Activated effector memory CD4-positive, alpha-beta T cell treated with anti-CD3 and anti-CD28 coated beads, Interleukin-2, amount 50 U/mL, for 16 hours (primary cell): ENCODE measurements around the gene TRIM47.

Experiments used
- DNase-seq: peaks from one replicate; pipeline ENCODE4 v3.0.0-alpha.2; 2020

The TRIM47 gene, protein sequence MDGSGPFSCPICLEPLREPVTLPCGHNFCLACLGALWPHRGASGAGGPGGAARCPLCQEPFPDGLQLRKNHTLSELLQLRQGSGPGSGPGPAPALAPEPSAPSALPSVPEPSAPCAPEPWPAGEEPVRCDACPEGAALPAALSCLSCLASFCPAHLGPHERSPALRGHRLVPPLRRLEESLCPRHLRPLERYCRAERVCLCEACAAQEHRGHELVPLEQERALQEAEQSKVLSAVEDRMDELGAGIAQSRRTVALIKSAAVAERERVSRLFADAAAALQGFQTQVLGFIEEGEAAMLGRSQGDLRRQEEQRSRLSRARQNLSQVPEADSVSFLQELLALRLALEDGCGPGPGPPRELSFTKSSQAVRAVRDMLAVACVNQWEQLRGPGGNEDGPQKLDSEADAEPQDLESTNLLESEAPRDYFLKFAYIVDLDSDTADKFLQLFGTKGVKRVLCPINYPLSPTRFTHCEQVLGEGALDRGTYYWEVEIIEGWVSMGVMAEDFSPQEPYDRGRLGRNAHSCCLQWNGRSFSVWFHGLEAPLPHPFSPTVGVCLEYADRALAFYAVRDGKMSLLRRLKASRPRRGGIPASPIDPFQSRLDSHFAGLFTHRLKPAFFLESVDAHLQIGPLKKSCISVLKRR

DNA sequence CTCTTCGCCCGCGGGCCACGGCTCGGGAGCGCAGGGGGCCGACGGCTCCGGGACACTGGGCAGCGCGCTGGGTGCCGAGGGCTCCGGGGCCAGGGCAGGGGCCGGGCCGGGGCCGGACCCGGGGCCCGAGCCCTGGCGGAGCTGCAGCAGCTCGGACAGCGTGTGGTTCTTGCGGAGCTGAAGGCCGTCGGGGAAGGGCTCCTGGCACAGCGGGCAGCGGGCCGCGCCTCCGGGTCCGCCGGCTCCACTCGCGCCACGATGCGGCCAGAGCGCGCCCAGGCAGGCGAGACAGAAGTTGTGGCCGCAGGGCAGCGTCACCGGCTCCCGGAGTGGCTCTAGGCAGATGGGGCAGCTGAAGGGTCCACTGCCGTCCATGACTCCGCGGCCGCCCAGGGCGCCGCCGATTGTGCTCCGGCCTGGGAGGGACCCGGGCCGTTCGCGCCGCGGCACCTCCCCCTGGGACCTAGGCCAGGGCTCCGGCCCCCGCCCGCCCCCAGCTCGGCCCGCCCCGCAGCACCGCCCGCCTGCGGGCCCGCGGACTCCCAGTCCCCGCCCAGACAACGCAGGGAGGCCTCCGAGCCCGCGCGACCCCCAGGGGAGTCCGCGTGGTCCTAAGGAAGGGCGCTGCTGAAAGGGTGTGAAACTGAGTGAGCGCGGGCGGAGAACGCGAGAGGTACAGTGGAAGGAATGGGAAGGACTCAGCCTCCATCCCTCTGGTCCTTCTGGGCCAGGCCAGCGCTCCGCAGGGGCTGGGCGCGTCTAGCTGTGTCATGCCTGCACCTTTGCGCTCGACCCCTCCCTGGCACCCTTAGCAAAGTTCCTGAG is at the start of gene TRIM47:
TRIM47 (minus strand) TSS at position 408 of the 825 bp plus-strand sequence; CDS start at position 375, 33 bp downstream.
- no peak for DNase-seq

DNA sequence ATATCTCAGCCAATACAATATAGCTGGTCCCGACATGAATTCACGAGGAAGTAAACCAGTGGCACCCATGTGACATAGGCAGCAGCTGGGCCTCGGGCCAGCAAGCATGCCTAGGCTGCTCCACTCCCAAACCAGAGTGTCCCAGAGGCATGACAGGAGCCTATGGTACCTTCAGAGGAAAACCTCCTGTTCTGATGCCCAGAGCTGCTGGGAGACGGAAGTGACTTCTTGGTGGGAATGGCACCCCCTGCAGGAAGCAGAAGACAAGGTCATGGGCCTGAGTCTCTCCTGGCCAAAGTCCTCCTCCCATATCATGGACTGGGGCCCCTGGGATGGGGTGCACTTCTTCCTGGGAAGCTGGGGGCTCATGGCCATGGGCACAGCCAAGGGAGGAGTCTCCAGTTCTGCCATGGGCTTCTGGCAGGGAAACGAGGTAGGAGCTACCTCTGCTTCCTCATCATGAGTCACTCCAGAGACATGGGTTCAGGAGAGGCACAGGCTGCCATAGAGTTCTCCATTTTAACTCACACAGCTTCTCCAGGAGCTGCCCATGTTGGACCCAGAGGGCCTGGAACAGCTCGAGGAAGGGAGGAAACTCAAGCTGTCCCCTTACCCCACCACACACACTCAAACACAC is 49.0 kb upstream of the TRIM47 start:
- no peak for DNase-seq

DNA sequence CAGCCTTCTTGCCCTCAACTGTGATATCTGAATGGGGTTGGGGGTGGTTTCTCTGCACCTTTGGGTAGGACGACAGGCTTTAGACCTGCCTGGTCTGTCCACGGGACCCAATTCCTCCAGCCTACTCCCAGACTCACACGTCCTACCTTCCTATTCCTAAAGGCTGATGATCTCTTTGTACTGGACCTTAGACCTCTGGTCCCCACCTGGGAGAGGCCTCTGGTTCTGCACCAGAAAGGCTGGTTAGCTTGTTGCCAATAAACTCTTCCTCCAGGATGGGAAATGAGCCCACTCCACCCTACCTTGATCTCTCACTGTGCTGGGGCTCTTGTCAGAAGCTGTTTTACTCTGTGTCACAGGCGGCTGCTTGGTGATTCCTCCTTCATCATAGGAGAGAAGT is 48.1 kb upstream of the TRIM47 start:
- no peak for DNase-seq

DNA sequence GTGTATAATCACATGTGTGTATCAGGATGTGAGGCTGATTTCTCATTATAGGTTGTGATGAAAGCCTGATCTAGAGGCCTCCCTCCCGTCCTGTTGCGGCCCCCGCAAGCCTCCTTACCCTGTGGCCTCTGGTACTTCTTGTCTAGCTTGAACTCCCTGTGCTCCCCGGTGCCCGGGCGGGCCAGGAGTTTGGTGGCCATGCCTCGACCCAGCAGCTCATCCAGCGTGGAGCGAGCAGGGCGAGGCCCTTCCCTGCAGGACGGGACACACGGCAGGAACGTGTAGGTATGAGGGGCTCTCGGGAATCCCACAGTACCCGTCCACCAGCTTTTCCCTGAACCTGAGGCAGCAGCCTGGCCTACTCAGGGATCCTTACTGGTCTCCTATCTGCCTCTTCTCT is 47.5 kb upstream of the TRIM47 start:
- no peak for DNase-seq

DNA sequence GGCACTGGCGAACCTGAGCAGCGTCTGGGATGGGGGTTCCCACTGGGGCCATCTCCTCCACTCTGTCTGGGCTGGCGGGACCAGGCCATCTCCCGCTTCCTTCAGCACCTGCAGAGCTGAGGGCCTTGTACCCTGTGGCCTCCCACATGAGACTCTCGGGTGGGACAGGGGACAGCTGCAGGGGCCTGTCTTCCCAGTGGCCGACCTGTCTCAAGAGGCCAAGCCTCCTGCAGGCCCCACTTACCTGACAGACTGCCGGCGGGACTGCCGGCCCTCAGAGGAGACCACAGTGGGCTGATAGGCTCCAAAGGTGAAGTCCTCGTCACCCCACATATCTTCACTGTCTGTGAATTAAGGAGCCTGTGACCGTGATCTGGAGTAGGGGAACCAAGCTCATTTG is 46.7 kb upstream of the TRIM47 start:
- no peak for DNase-seq

DNA sequence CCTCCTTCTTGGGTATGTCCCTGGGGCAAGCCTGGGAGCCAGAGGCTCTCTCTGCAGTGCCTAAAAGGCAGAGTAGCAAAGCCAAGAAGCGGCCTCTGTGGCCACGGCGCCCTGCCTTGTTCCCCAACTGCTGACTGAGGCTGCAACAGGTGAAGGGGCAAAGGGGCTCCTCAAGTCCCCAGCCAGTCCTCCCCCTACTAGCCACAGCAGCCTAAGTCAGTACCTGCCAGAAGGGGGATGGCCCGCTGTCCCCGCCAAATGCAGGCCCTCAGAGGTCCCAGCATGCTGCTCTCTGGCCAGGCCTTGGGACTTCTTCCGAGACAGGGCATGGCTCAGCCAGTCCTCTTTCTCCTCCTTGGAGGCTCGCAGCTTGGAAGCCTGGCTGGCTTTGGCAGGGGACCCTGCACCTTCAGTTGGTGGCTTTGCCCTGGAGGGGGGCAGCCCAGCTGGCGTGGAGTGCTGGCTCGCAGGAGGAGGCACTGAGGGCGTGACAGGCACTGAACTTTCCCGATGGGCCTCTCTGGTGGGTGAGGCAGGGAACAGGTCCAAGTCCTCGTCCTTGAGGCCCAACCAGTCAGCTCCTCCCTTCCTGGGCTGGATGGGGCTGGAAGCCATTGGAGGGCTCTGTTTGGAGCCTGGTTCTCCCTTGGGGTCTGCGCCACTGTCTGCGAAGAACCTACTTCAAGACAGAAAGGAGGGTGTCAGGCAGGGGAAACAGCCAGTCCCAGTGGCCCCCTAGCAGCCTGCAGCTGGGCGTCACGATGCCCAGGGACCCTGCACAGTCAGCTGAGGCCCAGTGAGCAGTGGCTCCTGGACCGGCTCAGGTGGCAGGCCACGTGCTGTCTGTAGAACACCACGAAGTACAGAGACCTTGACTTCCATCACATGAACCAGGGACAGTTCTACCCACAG is 44.8 kb upstream of the TRIM47 start:
- DNase-seq, result no peak

DNA sequence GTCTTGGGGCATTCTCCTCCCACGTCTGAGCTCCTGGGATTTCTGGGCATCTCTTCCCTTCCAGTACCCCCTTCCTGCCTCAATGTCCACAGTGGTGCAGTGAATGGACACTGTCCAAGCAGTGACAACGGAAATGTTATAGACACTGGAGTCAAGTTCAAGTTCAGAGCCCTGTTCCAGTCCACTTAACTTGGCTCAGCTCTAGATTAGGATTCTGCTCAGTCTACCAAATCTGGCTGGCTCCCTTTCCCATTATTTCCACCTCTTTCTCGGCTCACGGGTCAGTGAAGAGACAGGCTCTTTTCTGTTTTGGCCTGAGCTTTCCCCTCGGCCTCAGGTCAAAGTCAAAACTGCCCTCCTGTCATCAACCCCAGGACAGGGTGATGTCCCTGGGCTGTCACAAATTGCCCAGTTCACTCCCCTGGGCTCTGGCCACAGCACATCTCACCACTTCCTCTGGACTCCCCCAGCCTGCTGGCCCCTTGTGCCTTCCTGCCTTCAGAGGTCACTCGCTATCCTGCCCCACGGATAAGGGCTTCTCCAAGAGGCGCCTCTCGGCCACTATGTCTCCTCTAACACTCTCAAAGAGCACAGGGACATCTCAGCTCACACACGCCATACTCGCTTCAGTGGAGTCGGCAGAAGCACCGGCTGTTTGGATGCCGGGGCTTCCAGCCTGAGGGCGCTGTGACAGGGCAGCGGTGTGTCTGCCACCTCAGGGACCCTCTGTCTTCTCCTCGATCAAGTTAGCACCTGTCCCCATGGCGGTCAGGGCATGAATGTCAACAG is 44.0 kb upstream of the TRIM47 start:
- no peak for DNase-seq

DNA sequence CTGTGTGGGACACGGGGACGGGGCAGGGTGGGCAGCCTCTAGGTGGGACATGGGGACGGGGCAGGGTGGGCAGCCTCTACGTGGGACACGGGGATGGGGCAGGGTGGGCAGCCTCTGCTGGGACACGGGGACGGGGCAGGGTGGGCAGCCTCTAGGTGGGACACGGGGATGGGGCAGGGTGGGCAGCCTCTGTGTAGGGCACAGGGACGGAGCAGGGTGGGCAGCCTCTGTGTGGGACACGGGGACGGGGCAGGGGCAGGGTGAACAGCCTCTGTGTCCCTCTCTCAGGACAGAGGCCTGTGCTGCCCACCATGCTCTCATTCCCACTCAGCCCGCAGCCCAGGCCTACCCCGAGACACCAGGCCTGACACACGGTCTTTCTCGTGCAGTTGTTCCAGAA is 43.2 kb upstream of the TRIM47 start:
- DNase-seq, result no peak

DNA sequence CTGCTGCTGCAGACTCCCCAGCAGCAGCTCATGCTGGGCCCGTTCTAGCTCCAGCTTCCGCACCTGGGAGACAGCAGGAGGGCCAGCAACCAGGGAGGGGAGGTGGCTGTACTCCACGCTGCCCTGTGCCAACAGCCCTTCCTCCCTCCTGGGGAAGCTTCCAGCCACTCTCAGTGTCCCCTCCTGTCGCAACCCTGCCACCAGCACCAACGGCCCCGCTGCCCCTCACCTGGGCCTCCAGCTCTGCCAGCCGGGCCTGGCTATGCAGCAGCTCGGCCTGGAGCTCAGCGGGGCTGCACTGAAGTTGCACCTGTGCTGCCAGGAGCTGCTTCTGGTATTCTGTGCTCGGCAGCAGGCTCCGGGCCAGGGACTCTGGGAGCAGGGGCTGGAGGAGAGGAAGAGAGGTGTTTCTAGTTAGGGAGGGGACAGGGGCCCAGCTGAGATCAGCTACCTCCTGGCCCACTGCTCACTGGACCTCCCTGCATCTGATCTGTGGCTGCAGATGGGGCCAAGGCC is 41.7 kb upstream of the TRIM47 start:
- DNase-seq, result no peak

DNA sequence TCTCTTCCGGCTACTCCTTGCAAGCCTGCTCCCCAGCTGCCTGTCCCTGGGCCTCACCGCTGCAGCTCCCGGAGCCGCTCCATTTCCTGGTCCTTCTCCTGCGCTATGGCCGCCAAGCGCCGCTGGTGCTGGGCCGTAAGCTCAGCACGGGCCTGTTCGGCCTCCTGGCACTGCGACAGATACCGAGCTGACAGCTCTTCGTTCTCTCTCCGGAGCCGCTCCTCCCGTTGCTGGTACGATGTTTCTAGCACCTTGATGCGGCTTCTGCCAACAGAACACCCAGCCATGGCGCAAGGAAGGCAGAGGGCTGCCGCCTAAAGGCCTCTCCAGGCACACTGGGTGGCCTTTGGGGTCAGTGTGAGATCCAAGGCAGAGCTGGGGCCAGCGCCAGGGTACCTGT is 41.2 kb upstream of the TRIM47 start:
- no peak for DNase-seq

DNA sequence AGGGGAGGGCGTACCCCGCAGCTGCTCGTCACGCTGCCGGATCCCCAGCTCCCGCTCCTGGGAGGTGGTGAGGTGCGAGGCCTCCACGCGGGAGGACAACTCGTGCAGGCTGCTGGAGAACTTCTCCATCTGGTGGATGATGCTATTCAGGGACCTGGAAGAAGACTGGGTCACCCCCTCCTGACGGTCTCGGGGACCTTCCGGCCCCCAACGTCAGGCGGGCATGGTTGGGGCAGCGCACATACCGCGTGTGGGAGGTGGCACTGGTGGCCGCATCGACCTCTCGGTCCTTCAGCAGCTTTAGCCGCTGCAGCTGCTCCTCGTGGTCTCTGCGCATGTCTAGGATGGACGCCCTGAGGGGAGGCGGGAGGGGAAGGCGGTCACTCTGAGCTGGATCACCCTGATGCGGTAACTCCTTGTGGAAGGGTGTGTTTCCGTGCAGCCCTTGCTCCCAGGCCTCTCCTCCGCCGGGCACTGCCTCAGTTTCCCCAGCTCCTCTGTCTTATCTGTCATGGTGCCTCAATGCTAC is 39.6 kb upstream of the TRIM47 start:
- no peak for DNase-seq

DNA sequence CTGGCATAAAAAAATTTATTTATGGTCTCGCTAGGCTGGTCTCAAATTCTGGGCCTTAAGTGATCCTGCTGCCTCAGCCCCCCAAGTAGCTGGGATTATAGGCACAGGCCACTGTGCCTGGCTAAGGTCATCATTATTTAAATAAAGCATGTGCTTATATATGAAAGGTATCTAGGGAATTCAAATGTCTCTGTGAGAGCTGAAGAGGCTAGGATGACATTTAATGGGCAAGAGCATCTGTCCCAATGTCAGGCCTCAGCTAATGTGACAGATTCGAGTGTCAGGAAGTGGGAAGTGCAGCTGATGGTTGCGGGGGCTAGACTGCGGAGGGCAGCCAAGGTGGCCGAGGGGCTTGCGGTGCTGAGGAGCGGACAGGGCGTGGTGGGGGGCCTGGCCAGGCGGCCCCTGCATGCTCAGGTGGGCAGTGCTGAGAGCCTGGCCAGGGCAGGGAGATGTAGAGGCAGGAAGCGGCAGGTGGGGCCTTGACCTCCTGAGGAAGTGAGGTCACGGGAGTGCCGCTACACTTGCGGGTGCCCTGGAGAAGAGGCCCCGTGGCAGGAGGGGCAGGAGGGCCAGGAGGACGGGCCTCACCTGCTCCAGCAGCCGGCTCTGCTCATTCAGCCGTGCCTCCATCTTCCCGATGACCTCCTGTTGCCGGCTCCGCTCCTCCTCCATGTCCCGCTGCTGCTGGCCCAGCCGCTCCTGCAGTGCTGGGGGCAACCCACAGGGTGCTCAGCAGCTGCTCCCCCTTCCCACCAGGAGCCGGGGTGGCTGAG is 38.9 kb upstream of the TRIM47 start:
- no peak for DNase-seq

DNA sequence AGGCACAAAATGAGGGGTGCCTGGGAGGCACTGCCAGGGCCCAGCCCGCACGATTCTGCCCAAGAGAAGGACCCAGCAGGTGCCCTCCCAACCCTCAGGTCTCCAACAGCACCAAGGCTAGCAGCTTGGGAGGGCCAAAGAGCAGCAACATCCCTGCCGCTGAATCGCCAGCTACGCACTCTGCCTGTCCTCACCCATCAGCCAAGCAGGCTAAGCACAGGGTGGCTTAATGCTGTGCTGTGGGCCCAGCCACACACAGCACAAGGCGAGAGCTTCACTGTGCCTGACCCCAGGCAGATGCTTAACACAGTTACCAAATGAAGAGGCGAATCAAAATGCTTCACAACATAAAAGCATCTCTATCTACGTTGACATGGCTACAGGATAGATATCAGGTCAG is 36.9 kb upstream of the TRIM47 start:
- no peak for DNase-seq

DNA sequence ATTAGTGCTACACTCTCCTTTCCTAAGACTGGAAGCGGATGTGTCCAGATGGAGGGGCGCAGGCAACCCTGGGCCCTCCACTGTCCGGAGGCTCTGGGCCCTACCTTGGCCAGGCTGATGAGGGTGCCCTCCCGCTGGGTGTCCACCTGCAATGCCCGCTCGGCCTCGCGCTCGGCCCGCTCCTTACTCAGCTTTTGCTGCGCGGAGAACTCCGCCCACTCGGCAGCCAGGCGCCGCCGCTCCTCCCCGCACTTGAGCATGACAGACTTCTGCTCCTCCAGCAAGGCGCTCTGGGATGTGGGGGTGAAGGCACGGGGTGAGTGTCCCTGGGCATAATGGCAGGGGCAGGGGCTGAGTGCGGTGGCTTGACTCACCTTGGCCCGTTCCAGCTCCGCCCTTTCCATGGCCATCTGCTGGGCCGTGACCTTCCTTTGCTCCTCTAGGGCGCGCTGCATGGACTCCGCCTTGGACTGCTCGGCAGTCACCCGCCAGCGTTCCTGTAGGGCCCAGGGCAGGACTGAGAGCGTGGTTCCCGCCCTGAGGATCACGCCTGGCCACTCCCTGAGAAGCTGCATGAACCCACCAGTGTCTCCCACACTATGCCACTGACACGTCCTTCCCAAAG is 36.4 kb upstream of the TRIM47 start:
- no peak for DNase-seq

DNA sequence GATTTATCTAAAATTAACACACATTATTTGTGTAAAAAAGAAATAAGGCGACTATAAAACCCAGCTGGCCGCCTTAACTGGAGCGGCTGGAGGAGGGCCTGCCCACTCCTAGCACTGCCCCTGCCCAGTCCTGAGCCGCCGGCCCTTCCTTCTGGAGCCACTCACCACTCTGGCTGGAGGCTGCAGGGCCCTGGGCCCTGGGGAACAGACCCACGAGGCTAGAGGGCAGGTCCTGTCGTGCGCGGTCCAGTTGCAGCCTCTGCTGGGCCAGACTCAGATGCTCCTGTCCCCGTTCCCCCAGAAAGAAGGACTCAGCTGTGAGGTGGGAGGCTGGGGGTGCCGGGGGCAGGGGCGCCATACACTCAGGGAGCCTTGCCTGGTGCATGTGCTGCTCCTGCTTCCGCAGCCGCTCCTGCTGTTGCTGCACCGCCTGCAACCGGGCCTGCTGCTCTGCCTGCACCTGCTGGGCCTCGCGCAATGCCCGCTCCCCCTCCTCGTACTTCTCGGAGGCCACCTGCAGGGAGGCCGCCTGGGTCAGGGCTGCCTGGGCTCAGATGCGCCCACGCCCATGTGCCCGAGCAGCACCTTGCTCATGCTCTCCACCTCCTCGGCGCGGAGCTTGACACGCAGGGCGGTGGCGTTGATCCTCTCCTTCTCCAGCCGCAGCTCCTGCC is 35.3 kb upstream of the TRIM47 start:
- no peak for DNase-seq

DNA sequence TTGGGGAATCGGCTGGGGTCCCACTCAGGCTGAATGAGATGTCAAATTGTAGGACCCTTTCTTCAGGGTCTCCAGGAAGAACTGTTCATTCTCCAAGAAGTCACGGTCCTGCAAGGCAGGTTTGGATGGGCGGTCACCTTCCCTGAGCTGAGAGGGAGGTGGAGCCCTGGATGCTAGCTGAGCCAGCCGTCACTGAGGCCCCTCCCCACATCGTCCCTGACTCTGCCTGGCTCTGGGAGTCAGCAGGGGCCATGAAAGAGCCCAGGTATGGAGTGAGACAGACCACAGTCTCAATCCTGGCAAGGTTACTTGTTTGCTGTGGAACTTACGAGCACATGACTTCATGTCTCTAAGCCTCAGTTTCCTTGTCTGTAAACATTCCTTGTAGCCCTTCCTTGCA is 32.3 kb upstream of the TRIM47 start:
- DNase-seq, result no peak

DNA sequence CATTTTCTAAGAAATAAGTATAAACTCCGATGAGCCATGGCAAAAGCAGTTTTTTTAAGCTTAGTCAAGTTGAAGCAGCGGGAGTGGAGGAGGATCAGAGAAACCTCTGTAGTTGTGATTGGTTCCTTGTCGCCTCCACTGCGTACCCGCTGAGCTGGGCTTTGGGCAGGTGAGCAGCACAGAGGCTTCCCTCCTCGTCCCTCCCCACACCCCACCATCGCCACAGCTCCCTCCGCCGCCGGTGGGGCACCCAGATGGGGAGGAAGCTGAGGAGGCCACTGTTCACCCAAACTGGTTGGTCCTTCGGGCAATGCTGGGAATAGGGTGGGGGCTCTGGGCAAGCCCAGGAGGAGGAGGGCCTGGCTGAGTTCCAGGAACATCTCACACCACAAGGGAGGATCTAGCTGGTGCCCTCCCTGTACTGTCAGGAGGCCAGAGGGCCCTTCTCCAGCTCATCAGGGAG is 31.5 kb upstream of the TRIM47 start:
- no peak for DNase-seq

DNA sequence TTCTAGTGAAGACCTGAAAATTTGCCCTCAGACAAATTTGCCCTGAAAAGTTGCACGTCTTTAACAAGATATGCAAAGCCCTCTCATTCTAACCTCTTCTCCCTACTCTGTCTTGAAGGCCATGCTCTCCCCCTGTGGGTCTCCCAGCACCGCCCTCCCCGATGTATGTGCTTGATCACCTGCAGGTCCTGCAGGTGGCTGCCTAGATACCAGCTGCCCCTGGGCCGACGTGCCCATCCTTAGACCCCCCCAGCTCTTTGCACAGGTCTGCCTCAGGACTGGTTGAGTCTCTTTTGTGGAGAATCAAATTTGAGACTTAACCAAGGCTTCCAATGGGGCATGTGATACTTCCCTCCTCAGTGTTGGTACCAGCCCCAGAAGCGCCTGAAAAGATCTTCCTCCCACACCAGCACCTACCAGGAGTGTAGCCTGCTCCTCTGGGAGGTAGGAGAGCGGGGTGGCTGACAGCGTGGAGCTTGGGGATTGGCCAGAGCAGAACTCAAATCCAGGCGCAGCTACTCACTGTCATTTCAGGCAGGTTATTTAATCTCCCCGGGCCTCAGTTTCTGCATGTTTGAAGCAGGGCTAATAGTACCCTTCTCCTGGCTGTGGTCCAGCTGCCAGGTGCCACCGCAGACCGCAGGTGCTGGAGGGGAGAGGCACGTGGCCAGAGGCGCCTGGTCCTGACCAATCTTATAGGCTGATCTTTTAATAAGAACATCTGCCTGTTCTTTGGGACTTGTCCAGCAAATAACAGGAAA is 30.9 kb upstream of the TRIM47 start:
- DNase-seq, result no peak
